Kidney (tissue), 14 donors: ENCODE measurements around the gene PLD1. TPM values are rescaled to one million over a fixed set of nuclear protein-coding genes. Genes with fewer than 3 reads are reported as not detected.

Source experiments
- DNase-seq, 5 donors: peaks; one replicate each; pipeline ENCODE4 v3.0.0-alpha.2; 2013 to 2020
- FAIRE-seq: peaks from 2 replicates; lab custom pipeline; 2012; peaks lifted over from hg19 to GRCh38; lab: Jason Lieb, UNC
- H3K27ac ChIP-seq, 2 donors: one replicate each; pipeline ENCODE4 v1.7.0; 2013; ENCODE audit warnings: low read depth in 2 of 2, low read length in 2 of 2, inconsistent platforms in 1 of 2
- H3K27me3 ChIP-seq: one replicate; pipeline ENCODE4 v1.7.1; 2013; ENCODE audit warnings: low read length, inconsistent platforms; ENCODE audit not compliant: control insufficient read depth, insufficient read depth
- H3K36me3 ChIP-seq, 3 donors: one replicate each; pipeline versions ENCODE4 v1.7.0 to v1.7.1; 2013; ENCODE audit warnings: low read length in 3 of 3, control low read depth in 1 of 3, inconsistent platforms in 1 of 3; ENCODE audit not compliant: insufficient read depth in 3 of 3, control insufficient read depth in 2 of 3
- H3K4me1 ChIP-seq, 3 donors: one replicate each; pipeline versions ENCODE4 v1.7.0 to v1.7.1; 2013; ENCODE audit warnings: low read length in 3 of 3, inconsistent platforms in 1 of 3, low read depth in 1 of 3; ENCODE audit not compliant: control insufficient read depth in 2 of 3, insufficient read depth in 2 of 3
- H3K4me3 ChIP-seq, 3 donors: one replicate each; pipeline versions ENCODE4 v1.7.0 to v1.8.1; 2013; ENCODE audit warnings: low read length in 3 of 3, control low read depth in 1 of 3, inconsistent platforms in 1 of 3
- H3K9ac ChIP-seq, 3 donors: one replicate each; pipeline versions ENCODE4 v1.7.0 to v1.7.1; 2013; ENCODE audit warnings: low read length in 3 of 3, control low read depth in 1 of 3, inconsistent platforms in 1 of 3
- H3K9me3 ChIP-seq, 3 donors: one replicate each; pipeline versions ENCODE4 v1.7.0 to v1.7.1; 2013; ENCODE audit warnings: low read length in 3 of 3, control low read depth in 1 of 3, inconsistent platforms in 1 of 3; ENCODE audit not compliant: control insufficient read depth in 2 of 3, insufficient read depth in 1 of 3
- CTCF ChIP-seq: IDR thresholded peaks from 3 replicates; pipeline ENCODE4 v1.5.1; 2012; ENCODE audit warnings: mild to moderate bottlenecking, moderate library complexity, borderline replicate concordance; ENCODE audit not compliant: insufficient read depth; ENCODE audit errors: extremely low read depth
- intact Hi-C: fragments of 100-400 bp; cut with DNase I; formaldehyde crosslinking; loops from one replicate; pipeline ENCODE4 v1.11.1; 2022
- polyA plus RNA-seq: library from polyadenylated mRNA; stranded (reverse); fragments of 350-450 nt; fragmentation: Illumina TruSeq; extraction: RNeasy Lipid Tissue Mini Kit (QIAGEN cat#74804); gene quantifications from one replicate; pipeline ENCODE4 v1.2.3, GENCODE V29; 2014; ENCODE audit warnings: low read depth, low replicate concordance; ENCODE audit not compliant: insufficient read depth
- total RNA-seq: library from RNA; stranded (reverse); fragmentation: NEBNext Ultra II Directional; extraction: Animal tissue kit (Norgen Biotek cat#: 25700); gene quantifications from one replicate; pipeline ENCODE4 v1.2.1, GENCODE V29; 2021
- donor health status: control.
- donor health status: control.
- donor health status: control.
- donor health status: control.
- donor health status: control.
- donor health status: DM: yes; HTN: yes; CAD: no.
- donor health status: Normal renal cell carcinoma (clear cell type).

PLD1 gene
- total and polyA plus RNA-seq, 2 donors from 2014 or later: 11.2 to 24.3 TPM

GRCh38 chr3:171648069-171648468 lies 162.2 kb downstream of the PLD1 start:
- H3K9me3 ChIP-seq: no peaks in the 10 kb centered on the region
- H3K4me3 ChIP-seq: no peak overlapping the region
- no peaks in the 10 kb centered on the region for H3K36me3 ChIP-seq
- no peaks in the 10 kb centered on the region for H3K27me3 ChIP-seq
- peaks cover 0 to 14% (median 5%) of the 10 kb centered on the region in 3 donors for H3K4me1 ChIP-seq
- DNase-seq: no peak
- FAIRE-seq: no peak
- no peak overlapping the region for H3K27ac ChIP-seq
- H3K9ac ChIP-seq: no peak overlapping the region
- intact Hi-C loops: loop anchor here (10.0 kb wide), 1 partner anchor 697 kb away; no protein-coding TSS in a partner anchor
- no peak for TF ChIP-seq CTCF

GRCh38 chr3:171646357-171647133 lies 163.7 kb downstream of the PLD1 start:
- FAIRE-seq (peak; percentile 58), DNase-seq (peak in 2 of 5 donors; percentile 65 to 77)
- intact Hi-C loops: loop anchor here (10.0 kb wide), 1 partner anchor 698 kb away; no protein-coding TSS in a partner anchor
- Histone ChIP-seq H3K27me3 (no peaks in the 10 kb centered on the region), H3K4me3 (no peak overlapping the region), H3K4me1 (peaks cover 0 to 14% (median 5%) of the 10 kb centered on the region in 3 donors), H3K27ac (no peak overlapping the region), H3K9ac (no peak overlapping the region), H3K9me3 (no peaks in the 10 kb centered on the region), H3K36me3 (peaks cover 0 to 1% (median 0%) of the 10 kb centered on the region in 3 donors)
- TF ChIP-seq CTCF: peak; percentile 61

- no peak for FAIRE-seq
These were observed 165.6 kb downstream of the PLD1 start for GRCh38 chr3:171644681-171645080.

More at GRCh38 chr3:171644681-171645080, 165.6 kb downstream of the PLD1 start:
- intact Hi-C loops: loop anchor here (10.0 kb wide), 1 partner anchor 700 kb away; no protein-coding TSS in a partner anchor
- peaks cover 0 to 3% (median 0%) of the 10 kb centered on the region in 3 donors for H3K36me3 ChIP-seq
- no peak overlapping the region for H3K9ac ChIP-seq
- H3K27me3 ChIP-seq: no peaks in the 10 kb centered on the region
- H3K27ac ChIP-seq: peak overlapping the region in 1 of 2 donors; percentile 1
- H3K4me3 ChIP-seq: peak overlapping the region in 1 of 3 donors; percentile 29
- no peak for TF ChIP-seq CTCF
- H3K4me1 ChIP-seq: peaks cover 0 to 14% (median 9%) of the 10 kb centered on the region in 3 donors
- H3K9me3 ChIP-seq: no peaks in the 10 kb centered on the region
- no peak for DNase-seq
